GM19023 (cell line): ENCODE results near the gene TGFBR2.

ENCODE experiments used
- ATAC-seq: cut with Tn5 transposase; IDR thresholded peaks from one replicate; pipeline ENCODE4 v1.9.1; 2021; ENCODE audit warnings: mild to moderate bottlenecking, moderate library complexity; ENCODE audit not compliant: unreplicated experiment

Gene TGFBR2

GRCh38 chr3:30688776-30689641, 82.6 kb downstream of the TGFBR2 start:
- ATAC-seq, result no peak

GRCh38 chr3:30690199-30690598, 83.8 kb downstream of the TGFBR2 start:
- no peak for ATAC-seq

GRCh38 chr3:30691249-30691880, 85.0 kb downstream of the TGFBR2 start:
- ATAC-seq, result no peak

- ATAC-seq, result no peak
These were observed 85.5 kb downstream of the TGFBR2 start for GRCh38 chr3:30691944-30692343.

GRCh38 chr3:30692498-30693130, 86.2 kb downstream of the TGFBR2 start:
- no peak for ATAC-seq

GRCh38 chr3:30693470-30694120, 87.2 kb downstream of the TGFBR2 start:
- ATAC-seq, result peak; percentile 89

- no peak for ATAC-seq
These were observed 87.7 kb downstream of the TGFBR2 start for GRCh38 chr3:30694148-30694547.

- ATAC-seq, result no peak
These were observed 88.3 kb downstream of the TGFBR2 start for GRCh38 chr3:30694668-30695067.

GRCh38 chr3:30695302-30696061, 89.1 kb downstream of the TGFBR2 start:
- no peak for ATAC-seq

GRCh38 chr3:30696403-30696819, 90.0 kb downstream of the TGFBR2 start:
- no peak for ATAC-seq

GRCh38 chr3:30696896-30697295, 90.5 kb downstream of the TGFBR2 start:
- ATAC-seq, result no peak

GRCh38 chr3:30698549-30698948, 92.1 kb downstream of the TGFBR2 start:
- no peak for ATAC-seq

GRCh38 chr3:30699927-30700326, 93.5 kb downstream of the TGFBR2 start:
- ATAC-seq, result no peak

GRCh38 chr3:30700702-30701321, 94.4 kb downstream of the TGFBR2 start:
- no peak for ATAC-seq

- ATAC-seq, result no peak
These were observed 95.8 kb downstream of the TGFBR2 start for GRCh38 chr3:30702038-30702827.

- ATAC-seq, result no peak
These were observed 96.5 kb downstream of the TGFBR2 start for GRCh38 chr3:30702828-30703397.

- no peak for ATAC-seq
These were observed 98.8 kb downstream of the TGFBR2 start for GRCh38 chr3:30704931-30705890.

GRCh38 chr3:30707825-30708224, 101.4 kb downstream of the TGFBR2 start:
- no peak for ATAC-seq
